Left lobe of liver (tissue), 2 donors: ENCODE results near the gene VAC14. TPM values are rescaled to one million over a fixed set of nuclear protein-coding genes. Genes with fewer than 3 reads are reported as not detected.

ENCODE experiments used
- ATAC-seq: fragments of 200-7000 bp; cut with Tn5 transposase; one replicate; pipeline ENCODE4 v1.9.1; 2020; ENCODE audit warnings: mild to moderate bottlenecking, moderate library complexity
- DNase-seq: peaks from one replicate; pipeline ENCODE4 v3.0.0-alpha.2; 2020; ENCODE audit warnings: low spot score
- total RNA-seq: library from RNA; stranded (reverse); gene quantifications from one replicate; pipeline ENCODE4 v1.2.1, GENCODE V29; 2021
- donor health status: DM: no; HTN: no; CAD: no; lungs with moderate emphysema.
- donor health status: DM: no; HTN: yes; CAD: no.

VAC14 gene
- total RNA-seq, 1 donor from 2014 or later, result 17.3 TPM

DNA sequence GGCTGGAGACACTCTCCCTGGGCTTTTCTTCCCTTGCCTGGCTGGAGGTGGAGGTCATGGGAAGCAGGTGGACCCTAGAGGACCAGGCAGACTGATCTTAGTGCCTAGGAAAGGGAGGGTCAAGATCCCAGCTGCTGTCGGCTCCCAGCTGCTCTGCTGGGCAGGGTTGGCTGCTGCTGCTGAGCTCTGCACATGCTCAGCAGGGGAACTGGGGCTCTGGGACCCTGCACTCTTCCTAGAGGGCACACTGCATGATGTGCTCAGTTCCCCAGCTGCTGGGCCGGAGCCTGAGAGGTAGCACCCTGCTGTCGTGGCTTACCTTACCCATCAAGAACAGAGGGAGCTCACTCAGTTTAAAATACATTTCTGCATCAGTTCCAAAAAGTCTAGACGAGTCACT, 34.3 kb downstream of the VAC14 start:
- ATAC-seq (no peak), DNase-seq (no peak)

DNA sequence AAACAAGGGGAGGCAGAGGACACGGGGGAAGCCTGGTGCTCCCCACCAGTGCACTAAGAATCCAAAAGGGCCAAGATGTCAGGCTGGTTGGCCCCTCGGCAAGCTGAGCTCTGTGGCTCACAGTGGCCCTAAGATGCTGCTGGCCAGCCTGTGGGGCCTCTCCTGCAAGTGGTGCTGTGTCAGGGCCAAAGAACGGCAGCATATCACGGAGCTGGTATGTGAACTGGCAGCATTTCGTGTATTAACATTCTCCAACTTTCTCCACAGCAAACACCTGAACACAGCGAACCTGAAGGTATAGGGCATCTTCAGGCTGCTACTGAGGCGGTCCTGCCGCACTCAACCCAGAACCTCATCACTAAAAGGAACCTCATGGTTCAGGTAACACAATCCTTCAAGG, 34.8 kb downstream of the VAC14 start:
- ATAC-seq (no peak), DNase-seq (no peak)

DNA sequence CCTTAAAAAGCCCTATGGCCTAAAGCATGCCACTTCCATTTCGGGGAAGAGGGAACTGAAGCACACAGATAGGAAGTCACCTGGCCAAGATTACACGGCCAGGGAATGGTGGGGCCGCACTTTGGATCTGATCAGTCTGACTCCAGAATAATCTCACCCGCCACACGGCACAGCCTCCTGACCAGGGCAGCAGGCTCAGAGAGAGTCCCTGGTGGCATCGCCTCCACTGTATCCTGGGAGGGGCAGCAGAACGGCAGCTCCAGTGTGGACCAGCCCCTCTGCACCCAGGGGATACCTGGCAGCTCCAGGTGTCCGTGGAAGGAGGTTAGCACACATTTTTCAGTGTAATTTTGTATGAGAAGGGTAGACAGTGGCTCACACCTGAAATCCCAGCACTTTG, 35.5 kb downstream of the VAC14 start:
- DNase-seq (no peak), ATAC-seq (no peak)

DNA sequence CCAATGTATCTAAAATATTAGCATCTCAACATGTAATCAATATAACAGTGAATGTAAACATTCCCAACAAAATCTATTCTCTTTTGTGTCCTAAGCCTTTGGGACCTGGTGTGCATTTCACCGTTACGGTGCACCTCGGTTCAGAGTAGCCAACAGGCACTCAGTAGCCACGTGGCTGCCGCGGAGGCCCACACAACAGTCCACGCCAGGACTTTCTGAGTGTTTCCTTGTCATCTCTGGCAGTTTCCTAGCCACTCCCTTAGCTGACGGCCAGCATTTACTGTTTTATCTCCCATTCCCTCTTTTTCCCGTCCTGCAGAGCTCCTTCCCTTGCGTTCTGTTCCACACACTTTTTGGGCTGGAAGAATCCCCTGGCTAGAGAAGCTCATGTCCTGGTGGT, 36.3 kb downstream of the VAC14 start:
- no peak for DNase-seq
- no peak for ATAC-seq

DNA sequence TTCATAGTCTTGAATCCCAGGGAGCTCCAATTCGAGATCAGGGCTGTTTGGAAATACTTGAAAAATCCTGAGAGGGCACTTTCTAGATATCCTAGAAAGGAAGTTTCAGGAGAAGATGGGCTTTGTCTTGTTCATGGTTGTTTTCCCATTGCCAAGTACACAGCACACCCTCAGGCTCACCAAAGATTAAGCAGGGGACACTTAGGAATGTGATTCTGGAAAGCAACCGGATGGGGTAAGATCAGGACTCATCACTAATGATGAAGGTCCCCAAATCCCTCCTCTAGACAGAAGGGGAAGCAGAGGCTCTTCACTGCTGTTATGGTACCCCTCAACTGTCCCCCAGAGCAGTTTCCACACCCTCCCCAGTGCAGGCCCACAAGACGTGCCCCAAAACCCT, 40.7 kb downstream of the VAC14 start:
- DNase-seq, result no peak
- ATAC-seq, result no peak

DNA sequence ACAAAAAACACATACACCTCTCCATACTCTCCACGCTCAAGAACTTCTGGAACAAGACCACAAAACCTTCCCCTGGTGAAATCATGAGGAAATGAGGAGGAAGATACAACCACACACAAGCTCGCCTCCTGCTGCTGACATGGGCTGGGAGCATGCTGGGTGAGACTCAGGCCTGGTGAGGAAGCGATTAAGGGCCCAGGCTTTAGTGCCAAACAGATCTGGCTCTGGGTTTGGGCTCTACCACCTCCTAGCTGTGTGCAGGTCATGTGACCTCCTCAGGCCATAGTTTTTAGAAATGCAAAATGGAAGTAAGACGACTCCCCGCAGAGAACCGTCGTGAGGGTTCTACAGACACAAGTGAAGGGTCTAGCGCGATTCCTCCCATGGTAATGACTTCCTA, 41.3 kb downstream of the VAC14 start:
- ATAC-seq (no peak), DNase-seq (no peak)

DNA sequence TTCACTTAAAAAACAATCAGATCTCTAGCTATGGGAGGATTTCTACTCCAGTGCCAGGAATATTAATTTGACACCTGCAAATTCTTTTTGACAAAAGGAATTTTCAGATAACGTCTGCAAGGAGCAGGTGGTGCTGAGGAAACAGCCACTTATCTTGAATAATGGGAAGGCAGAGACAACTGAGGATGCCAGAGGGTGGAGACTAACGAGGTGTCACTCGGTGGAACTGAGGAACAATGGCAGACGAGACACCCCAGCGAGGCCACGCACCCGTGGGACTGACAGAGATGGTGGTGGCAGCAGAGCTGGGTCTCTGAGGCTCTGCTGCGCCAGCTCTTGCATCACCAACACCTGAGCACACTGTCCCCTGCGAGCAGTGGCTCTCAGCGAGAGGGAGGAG, 42.2 kb downstream of the VAC14 start:
- DNase-seq, result no peak
- no peak for ATAC-seq

DNA sequence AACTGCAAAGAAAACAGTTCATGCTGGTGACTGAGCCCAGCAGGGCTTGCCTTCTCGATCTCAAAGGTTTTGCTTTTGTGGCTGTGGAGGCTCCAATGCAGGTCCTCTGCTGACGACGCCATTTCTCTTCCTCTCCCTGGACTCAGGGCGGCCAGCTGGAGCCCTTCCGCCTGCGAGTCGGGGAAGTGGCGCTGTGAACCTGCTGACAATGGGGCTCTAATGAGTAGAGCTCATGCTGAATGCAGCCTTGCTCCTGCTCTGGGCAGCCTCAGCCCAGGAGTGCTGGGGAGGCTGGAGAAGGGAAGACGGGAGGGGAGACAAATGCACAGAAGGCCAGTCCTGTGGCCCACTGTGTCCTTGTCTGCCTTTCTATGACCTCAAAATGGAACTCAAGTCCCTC, 43.8 kb downstream of the VAC14 start:
- ATAC-seq (no peak), DNase-seq (no peak)

DNA sequence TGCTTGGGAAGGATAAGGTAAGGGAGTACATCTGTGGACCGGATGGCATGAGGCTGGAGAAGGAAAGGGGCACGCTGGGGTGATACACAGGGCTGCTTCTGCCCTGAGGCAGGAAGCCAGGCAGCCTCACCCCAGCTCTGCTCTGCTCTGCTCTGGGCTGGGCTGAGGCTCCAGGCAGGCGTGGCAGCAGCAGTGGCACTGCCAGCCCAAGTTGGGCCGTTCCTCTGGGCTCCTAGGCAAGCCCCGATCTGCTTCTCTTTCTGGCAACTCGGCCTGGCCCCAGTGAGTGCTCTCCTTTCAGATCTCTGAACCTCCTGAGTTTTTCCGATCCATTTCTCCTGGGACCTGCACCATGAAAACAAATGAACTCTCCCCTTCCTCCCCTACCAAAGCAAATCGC, 44.9 kb downstream of the VAC14 start:
- DNase-seq, result no peak
- no peak for ATAC-seq

DNA sequence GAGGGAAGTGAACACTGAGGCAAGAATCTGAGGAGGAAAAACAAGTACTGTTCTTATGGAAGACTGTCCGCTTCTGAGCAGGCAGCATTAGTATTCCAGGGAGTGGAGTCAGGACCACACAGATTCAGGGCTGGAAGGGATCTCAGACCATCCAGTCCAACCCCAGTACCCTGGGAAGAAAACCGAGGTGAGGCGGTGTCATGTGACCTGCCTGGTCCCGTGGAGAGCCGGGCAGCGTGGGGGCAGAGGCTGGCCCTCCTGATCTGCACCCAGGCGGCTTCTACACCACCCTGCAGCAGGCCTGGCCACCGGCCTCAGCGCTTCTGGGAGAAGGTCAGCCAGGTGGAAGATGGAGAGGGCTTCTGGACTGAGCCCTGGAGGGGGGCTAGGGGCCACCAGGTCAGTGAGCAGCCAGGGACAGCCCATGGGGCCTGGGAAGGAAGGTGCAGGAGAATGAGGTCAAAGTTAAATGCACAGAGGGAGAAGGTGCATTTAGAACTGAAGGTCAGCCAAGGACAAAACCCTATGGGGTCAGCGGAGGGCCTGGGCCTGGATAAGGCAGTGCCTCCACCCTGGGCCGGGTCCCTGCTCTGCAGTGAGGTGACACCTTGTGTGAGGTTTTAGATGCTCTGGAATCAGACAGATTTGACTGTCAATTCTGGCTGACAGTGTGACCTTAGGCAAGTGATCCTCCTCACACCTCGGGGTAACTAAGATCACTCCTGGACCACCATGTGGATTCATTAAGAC, 45.9 kb downstream of the VAC14 start:
- no peak for ATAC-seq
- DNase-seq, result no peak

DNA sequence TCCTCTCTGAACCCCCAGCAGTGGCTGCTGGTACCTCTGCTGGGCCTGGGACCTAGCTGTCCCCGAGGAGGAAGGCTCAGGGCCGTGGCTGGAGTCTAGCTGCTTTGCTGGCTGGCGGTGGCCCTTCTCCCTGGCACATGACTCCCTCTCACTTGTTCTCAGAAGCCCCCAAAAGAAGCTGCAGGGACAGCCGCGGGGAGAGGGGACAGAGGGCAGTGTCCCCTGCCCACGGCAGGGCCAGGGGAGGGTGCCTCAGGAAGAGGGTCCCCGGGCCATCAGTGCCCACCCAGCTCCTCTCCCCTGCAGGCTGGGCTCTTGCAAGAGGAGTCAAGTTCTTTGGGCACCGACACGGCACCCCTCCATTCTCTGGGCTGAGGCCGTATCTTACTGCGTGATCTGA, 46.6 kb downstream of the VAC14 start:
- ATAC-seq, result no peak
- DNase-seq, result no peak

DNA sequence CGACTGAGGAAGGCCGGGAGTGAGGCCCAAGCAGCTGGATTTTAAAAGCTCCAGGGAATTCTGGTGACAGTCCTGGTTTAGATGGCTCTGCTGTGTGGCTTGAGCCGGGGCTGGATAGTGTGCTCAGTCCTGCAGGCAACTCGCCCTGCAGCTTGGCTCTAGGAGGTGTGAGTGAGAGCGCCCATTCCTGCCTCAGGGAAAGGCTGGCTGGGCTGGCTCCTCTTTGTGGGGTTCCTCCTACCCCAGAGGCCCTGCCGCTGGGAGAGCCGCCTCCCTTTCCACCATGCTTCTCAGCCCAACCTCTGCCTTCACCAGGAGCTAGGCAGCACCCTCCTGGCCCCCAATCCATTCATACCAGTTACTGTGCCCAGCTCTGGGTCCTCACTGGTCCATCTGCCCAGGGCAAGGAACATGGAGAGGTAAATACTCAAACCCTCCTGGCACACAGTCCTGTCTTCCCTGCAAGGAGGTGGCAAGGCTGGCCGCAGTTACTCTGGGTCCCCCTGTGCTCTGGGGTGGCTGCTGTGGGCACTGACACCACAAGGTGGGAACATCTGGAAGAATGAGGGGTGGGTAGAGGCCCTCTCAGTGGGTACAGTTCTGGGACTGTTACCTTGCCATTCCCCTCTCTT, 47.1 kb downstream of the VAC14 start:
- no peak for DNase-seq

DNA sequence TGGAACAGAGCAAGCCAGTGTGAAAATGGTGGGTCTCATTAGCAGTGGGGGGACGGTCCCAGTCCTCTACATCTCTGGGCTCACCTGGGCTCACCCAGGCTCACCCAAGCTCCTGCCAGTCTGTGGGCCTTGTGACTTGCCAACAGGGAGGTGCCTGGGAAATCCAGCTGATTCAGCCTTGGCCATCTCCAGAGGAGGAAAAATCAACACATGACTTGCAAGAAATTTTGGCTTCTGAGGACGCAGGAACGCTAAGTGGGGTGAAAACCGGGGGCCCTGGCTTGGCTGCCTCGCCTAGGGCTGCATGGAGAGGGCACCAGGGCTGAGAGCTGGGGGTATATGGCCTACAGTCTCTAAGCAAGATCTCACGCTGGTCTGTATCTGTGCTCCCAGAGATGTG, 47.7 kb downstream of the VAC14 start:
- ATAC-seq (peak; percentile 59), DNase-seq (peak; percentile 79)

More for the DNA sequence above, 47.1 kb downstream of the VAC14 start:
- ATAC-seq, result peak; percentile 10

DNA sequence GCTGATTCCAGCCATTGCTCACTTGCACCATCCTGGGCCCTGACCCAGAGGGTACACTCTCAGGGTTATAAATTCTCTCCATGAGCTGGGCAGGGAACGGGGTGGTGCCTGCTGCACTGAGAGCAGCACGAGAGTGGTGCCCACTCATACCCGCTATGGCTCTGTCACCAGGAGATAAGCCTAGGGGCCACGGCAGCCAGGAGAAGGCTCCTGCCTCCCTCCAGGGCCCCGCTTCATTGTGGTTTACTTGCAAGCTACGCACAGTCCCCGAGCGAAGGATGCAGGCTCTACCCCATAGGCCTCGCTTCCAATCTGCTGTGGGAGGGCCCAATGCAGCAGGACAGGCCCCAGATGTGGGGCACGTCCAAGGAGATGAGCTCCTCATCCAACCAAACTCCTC, 48.5 kb downstream of the VAC14 start:
- no peak for ATAC-seq
- DNase-seq, result no peak

DNA sequence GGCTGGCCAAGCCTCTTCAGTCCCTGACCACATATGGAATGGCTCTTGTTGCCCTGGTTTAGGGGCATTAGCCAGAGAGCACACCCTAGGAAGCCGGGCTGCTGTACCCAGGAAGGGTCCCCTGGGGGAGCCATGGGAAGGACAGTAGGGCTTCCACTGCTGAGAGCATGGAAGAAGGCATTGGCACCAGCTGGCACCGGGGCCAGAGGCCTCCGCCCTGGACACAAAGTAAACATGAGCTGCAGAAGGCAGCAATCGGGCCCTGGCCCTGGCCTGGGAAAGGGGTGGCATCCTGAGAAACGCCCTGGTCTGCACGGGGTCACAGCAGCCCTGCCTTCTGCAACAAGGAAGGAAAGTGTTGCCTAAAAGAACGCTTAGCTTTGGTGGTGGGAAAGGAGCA, 49.4 kb downstream of the VAC14 start:
- peak; percentile 69 for ATAC-seq
- DNase-seq, result peak; percentile 88

DNA sequence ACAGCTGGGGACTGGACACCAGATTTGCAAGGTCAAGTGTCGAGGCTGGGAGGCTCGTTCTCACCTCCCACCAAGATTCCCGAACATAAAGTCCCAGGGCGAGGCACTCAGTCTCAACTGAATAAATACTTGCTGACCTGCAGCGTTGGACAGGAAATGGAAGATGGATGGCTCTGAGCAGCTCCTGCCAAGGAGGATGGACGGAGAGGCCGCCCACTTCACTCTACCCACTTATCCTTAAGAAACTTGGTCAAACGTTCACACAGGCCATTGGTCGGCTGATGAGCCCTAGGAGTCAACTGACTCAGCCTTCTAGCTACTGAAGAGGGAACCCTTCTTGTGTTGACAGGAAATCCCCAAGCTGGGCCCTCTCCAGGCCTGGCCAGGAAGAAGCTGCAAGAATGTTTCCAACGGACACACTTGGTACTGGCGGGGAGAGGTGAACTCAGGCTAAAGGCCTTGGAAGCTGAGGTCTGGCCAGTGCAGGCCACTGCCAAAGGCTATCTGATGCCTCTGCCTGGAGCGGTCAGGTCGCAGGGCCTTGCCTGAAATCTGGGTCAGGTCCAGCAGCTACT, 50.0 kb downstream of the VAC14 start:
- DNase-seq, result peak; percentile 90
- ATAC-seq, result peak; percentile 67

DNA sequence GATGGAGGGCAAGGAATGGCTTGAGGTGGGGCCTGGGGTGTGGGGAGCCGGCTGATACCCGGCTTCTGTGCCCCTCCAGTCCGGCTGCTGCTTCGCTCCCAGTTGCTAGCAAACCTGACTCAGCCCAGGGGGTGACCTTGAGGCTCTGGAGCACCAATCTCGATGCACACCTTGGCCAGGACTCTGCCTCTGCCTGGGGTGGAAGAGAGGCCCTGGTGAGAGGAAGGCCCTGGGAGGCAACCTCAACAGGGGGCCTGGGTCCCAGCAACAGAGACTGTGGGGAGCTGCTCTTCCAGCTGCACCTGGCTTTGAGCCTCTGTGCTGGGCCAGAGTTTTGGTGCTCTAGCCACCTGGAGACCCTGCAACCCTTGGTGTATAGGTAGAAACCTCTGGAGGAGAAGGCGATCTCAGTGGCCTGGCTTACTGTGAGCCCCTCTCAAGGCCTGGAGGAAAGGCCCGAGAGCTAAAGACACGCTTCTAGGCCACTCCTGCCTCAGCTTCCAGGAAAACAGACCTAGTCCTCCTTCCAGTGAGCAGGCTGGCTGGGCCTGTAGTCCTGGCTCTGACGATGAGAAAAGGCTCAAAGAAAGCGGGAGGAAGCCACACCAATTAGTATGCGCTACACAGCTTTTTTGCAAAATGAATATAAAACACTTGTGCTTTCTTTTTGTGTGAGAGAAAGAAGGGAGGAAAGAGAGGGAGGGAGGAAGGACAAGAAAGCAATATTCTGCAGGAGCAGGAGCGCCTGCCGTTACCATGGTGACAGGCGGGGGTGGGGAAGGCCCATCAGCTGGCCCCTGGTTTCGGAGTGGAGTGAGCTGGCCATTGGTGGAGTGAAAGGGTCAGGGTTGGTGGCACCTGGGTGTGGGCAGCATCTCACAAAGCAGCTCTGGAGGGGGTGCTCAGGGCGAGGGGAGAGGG, 51.0 kb downstream of the VAC14 start:
- no peak for ATAC-seq
- DNase-seq, result no peak

DNA sequence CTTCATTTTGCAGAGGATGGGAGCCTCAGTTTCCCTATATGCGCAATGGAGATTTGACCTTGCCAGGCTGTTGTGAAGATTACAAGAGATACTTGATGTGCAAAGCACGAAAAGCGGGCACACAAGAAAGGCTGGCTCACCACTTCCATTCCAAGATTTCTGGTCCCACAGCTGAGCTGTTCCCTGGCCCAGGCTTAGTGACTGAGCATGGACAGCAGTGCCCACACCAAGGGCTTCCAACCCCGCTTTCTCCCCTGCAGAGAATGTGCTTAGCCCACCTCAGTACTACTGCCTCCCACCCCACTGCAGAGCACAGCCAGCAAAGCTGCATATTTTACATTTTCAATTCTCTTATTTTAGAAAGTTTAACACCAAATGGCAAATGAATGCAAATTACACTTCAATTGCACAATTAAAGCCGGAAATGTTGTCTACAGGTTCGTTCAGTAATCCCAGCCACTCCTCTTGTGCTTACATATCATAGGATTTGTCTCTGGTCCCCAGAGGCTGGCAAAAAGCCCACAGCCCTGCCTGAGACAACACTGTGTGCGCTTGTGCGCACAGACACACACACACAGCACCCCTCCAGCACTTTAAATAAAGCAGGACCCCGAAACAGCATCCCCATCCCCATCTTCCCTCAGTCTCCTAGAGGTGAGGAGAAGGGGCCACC, 51.8 kb downstream of the VAC14 start:
- ATAC-seq, result no peak
- DNase-seq, result peak; percentile 64

DNA sequence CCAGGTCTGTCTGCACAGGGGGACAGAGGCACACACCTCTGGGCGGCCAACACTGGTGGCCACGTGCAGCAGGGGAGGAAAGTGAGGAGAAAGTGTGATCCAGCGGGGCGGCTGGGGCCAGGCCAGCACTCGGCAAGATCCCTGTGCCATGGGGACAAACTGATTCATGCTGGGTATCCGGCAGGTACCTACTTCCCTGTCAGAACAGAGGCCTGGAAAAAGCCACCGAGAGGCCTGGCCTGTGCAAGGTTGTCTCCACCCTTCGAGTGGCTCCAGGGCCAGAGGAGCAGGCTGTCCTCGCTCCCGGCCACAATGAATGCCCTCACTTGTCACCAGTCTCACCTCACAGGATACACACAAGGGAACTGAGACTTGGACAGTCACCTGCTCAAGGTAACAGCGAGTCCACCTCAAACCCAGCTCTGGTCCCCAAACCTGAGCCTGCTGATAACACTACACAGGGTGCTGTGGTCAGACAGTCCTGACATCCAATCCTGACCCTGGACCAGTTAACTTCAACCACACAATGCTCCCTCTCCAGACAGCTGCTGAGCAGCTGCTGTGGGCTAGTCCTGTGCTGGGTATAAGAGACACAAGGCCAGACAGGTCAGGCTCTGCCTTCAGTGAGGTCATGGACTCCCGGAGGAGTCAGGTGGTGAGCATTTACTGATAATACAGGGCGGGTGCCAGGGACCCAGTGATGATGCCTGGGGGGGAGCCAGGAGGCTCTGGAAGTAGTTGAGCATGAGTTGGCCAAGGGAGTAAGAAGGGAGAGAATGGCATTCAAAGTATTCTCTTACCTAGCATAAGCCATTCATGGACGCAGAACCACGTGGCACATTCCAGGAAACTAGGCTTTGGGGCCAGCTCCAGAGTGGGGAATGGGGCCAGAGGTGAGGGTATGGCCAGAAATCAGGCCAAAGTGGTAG, 53.0 kb downstream of the VAC14 start:
- ATAC-seq, result no peak
- DNase-seq, result peak; percentile 71
